ENCODE measurements around the gene ADAMTS20.
"Not testable (repeated sequence)": the region's sequence is repeated elsewhere in the genome, so short reads cannot be mapped to it uniquely, and the experiment has no call there.

The ADAMTS20 gene

GRCh38 chr12:43551971-43552559 lies at the start of gene ADAMTS20:
ADAMTS20 (minus strand) TSS chr12:43552203; CDS start chr12:43551921, 282 bp downstream.
- no peak for DNase-seq (ENCODE audit: low spot score)

GRCh38 chr12:43599708-43600107 lies 47.7 kb upstream of the ADAMTS20 start:
- DNase-seq (ENCODE audit: low spot score): no peak

- DNase-seq (ENCODE audit: low spot score): no peak
Observed at GRCh38 chr12:43599066-43599465, 47.1 kb upstream of the ADAMTS20 start.

- no peak for DNase-seq (ENCODE audit: low spot score)
Observed at GRCh38 chr12:43590307-43590706, 38.3 kb upstream of the ADAMTS20 start.

GRCh38 chr12:43586646-43587245 lies 34.7 kb upstream of the ADAMTS20 start:
- DNase-seq (ENCODE audit: low spot score): no peak

GRCh38 chr12:43585676-43586075 lies 33.7 kb upstream of the ADAMTS20 start:
- DNase-seq (ENCODE audit: low spot score): no peak

- DNase-seq (ENCODE audit: low spot score): no peak
Observed at GRCh38 chr12:43580601-43581000, 28.6 kb upstream of the ADAMTS20 start.

- no peak for DNase-seq (ENCODE audit: low spot score)
Observed at GRCh38 chr12:43579206-43579605, 27.2 kb upstream of the ADAMTS20 start.

GRCh38 chr12:43578782-43579181 lies 26.8 kb upstream of the ADAMTS20 start:
- DNase-seq (ENCODE audit: low spot score): no peak

- DNase-seq (ENCODE audit: low spot score): no peak
Observed at GRCh38 chr12:43577381-43577780, 25.4 kb upstream of the ADAMTS20 start.

GRCh38 chr12:43576162-43576561 lies 24.2 kb upstream of the ADAMTS20 start:
- DNase-seq (ENCODE audit: low spot score): no peak

- no peak for DNase-seq (ENCODE audit: low spot score)
Observed at GRCh38 chr12:43571885-43572284, 19.9 kb upstream of the ADAMTS20 start.

GRCh38 chr12:43556057-43556456 lies 4.1 kb upstream of the ADAMTS20 start:
- DNase-seq (ENCODE audit: low spot score): no peak

GRCh38 chr12:43551279-43551970 lies 578 bp downstream of the ADAMTS20 start:
- no peak for DNase-seq (ENCODE audit: low spot score)

GRCh38 chr12:43550831-43551271 lies 1.2 kb downstream of the ADAMTS20 start:
- DNase-seq (ENCODE audit: low spot score): no peak

GRCh38 chr12:43544703-43545102 lies 7.3 kb downstream of the ADAMTS20 start:
- DNase-seq (ENCODE audit: low spot score): no peak

GRCh38 chr12:43540470-43540869 lies 11.5 kb downstream of the ADAMTS20 start:
- no peak for DNase-seq (ENCODE audit: low spot score)

GRCh38 chr12:43537675-43538074 lies 14.3 kb downstream of the ADAMTS20 start:
- DNase-seq (ENCODE audit: low spot score): not testable (repeated sequence)

- no peak for DNase-seq (ENCODE audit: low spot score)
Observed at GRCh38 chr12:43516045-43516444, 36.0 kb downstream of the ADAMTS20 start.

- DNase-seq (ENCODE audit: low spot score): peak; percentile 8
Observed at GRCh38 chr12:43501703-43502102, 50.3 kb downstream of the ADAMTS20 start.

GRCh38 chr12:43493261-43493797 lies 58.7 kb downstream of the ADAMTS20 start:
- no peak for DNase-seq (ENCODE audit: low spot score)

- DNase-seq (ENCODE audit: low spot score): no peak
Observed at GRCh38 chr12:43482311-43483085, 69.5 kb downstream of the ADAMTS20 start.
